ENCODE data around the gene GRK4. TPM values are rescaled to one million over a fixed set of nuclear protein-coding genes. Genes with fewer than 3 reads are reported as not detected.

GRK4 gene
- total RNA-seq, 1 experiment from 2014 or later, result 3.7 TPM

DNA sequence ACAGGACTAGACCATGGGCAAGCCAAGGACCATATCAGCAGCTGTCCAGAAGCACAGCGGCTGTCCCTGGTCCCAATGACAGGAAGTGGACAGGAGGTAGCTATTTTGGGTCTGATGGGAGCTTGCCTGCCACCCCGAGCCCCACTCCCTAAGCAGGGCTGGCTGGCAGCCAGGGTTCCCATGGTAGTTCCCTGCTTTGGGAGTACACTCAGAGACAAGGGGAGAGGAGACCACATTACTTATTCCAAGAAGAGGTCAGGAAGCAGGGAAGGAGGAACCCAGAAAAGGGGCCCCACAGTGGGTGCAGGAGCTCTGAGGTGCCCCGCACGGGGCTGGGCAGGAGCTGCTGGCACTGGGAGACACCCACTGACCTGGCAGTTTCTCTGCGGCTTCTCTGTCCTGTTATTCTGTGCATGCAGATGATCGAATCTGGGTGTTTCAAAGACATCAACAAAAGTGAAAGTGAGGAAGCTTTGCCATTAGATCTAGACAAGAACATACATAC, 74.6 kb downstream of the GRK4 start:
- no peaks in the 10 kb centered on the region for H4K20me1 ChIP-seq (ENCODE audit: low read length)
- ChIA-PET CTCF (interaction anchor here (0.6 to 0.7 kb wide), 2 partner anchors 61 to 74 kb away, joined by 3 to 4 read pairs; partner anchors contain the start of gene GRK4), POLR2A (ENCODE audit: unreplicated experiment) (no interaction called here)
- H3K27me3 ChIP-seq (ENCODE audit: low read length), result no peaks in the 10 kb centered on the region
- H3K4me3 ChIP-seq (ENCODE audit: low read length), result no peak overlapping the region
- no peak for TF ChIP-seq EZH2 (IDR thresholded peaks at IDR 0.05; ENCODE audit: low read length, unreplicated experiment)
- no peak for TF ChIP-seq CTCF (conservative IDR thresholded peaks at IDR 0.05; ENCODE audit: low read depth, low read length)
- TF ChIP-seq EZH2phosphoT487 (IDR thresholded peaks at IDR 0.05; ENCODE audit: borderline replicate concordance, low read length), result no peak
- no peaks in the 10 kb centered on the region for H3K36me3 ChIP-seq (ENCODE audit: low read depth, low read length)
- no peak for DNase-seq
- no TSS peak for BruUV-seq (replicated peaks)
- intact Hi-C loops (cut with micrococcal nuclease), result loop anchor here (2.0 to 5.0 kb wide), 2 partner anchors 61 to 76 kb away; partner anchors contain the start of genes GRK4 and NOP14
- no peak for ATAC-seq
- H3K9ac ChIP-seq (ENCODE audit: low read length), result no peak overlapping the region
- no peaks in the 10 kb centered on the region for H3F3A ChIP-seq (ENCODE audit: low read length, unreplicated experiment)
- no peaks in the 10 kb centered on the region for H3K9me2 ChIP-seq (replicated peaks; ENCODE audit: low read length)
- peaks cover 16% of the 10 kb centered on the region for H3K4me1 ChIP-seq (ENCODE audit: insufficient read depth, low read length)
- no peaks in the 10 kb centered on the region; the same call in 1 of the 2 replicates for H3K79me2 ChIP-seq (ENCODE audit: low read length)
- H3K27ac ChIP-seq (ENCODE audit: low read length), result no peak overlapping the region
- no peak overlapping the region for H2AFZ ChIP-seq (ENCODE audit: low read length)
- no peaks in the 10 kb centered on the region for H3K9me3 ChIP-seq (ENCODE audit: low read length)
- H3K4me2 ChIP-seq (ENCODE audit: low read length), result no peak overlapping the region

- CTCF ChIA-PET, result no interaction called here
- H3K9ac ChIP-seq (ENCODE audit: low read length), result no peak overlapping the region
- H3K9me2 ChIP-seq (replicated peaks; ENCODE audit: low read length), result no peaks in the 10 kb centered on the region
- H3K79me2 ChIP-seq (ENCODE audit: low read length), result peaks cover 3% of the 10 kb centered on the region; the same call in 1 of the 2 replicates
- ATAC-seq (no peak), DNase-seq (no peak)
- no peak overlapping the region for H3K4me2 ChIP-seq (ENCODE audit: low read length)
- H3F3A ChIP-seq (ENCODE audit: low read length, unreplicated experiment), result no peaks in the 10 kb centered on the region
- intact Hi-C loops (cut with micrococcal nuclease), result loop anchor here (5.0 kb wide), 1 partner anchor 78 kb away; the partner anchor contains the start of genes GRK4 and NOP14
- POLR2A ChIA-PET (ENCODE audit: unreplicated experiment), result no interaction called here
- no peaks in the 10 kb centered on the region for H3K36me3 ChIP-seq (ENCODE audit: low read depth, low read length)
- no peak overlapping the region for H3K4me3 ChIP-seq (ENCODE audit: low read length)
- H3K27me3 ChIP-seq (ENCODE audit: low read length), result no peaks in the 10 kb centered on the region
- H3K4me1 ChIP-seq (ENCODE audit: insufficient read depth, low read length), result peaks cover 16% of the 10 kb centered on the region
- H3K9me3 ChIP-seq (ENCODE audit: low read length), result no peaks in the 10 kb centered on the region
- no TSS peak for BruUV-seq (replicated peaks)
- TF ChIP-seq CTCF (conservative IDR thresholded peaks at IDR 0.05; ENCODE audit: low read depth, low read length), result no peak
- TF ChIP-seq EZH2 (IDR thresholded peaks at IDR 0.05; ENCODE audit: low read length, unreplicated experiment), result no peak
- no peak for TF ChIP-seq EZH2phosphoT487 (IDR thresholded peaks at IDR 0.05; ENCODE audit: borderline replicate concordance, low read length)
- H2AFZ ChIP-seq (ENCODE audit: low read length), result no peak overlapping the region
- H3K27ac ChIP-seq (ENCODE audit: low read length), result no peak overlapping the region
- no peaks in the 10 kb centered on the region for H4K20me1 ChIP-seq (ENCODE audit: low read length)
Measured at GRCh38 chr4:3039706-3040366, 76.5 kb downstream of the GRK4 start.

Measured in PC-3 (cell line).